GM21619 (cell line): ENCODE data around the gene IL16.

Source experiments
- ATAC-seq: cut with Tn5 transposase; IDR thresholded peaks from one replicate; pipeline ENCODE4 v1.9.1; 2021; ENCODE audit not compliant: unreplicated experiment

IL16 gene

DNA sequence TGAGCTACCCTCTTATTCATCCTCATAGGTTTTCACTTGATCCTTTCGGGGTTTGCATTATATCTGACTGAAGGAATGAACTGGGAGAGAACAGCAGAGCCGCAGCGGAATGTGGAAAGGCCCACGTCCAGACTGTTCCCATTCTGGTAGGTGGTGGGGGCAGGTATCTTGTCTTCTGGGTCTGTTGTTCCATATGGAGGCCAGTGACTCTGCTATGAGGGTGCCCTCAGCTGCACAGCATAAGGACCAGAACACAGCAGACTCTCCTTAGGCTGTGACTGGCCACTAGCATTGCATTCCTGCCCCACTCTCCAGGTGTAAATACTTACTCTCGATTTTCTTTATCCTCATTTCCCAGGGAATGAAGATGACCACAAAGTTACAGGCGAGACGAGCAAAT lies 165.2 kb downstream of the IL16 start:
- no peak for ATAC-seq

DNA sequence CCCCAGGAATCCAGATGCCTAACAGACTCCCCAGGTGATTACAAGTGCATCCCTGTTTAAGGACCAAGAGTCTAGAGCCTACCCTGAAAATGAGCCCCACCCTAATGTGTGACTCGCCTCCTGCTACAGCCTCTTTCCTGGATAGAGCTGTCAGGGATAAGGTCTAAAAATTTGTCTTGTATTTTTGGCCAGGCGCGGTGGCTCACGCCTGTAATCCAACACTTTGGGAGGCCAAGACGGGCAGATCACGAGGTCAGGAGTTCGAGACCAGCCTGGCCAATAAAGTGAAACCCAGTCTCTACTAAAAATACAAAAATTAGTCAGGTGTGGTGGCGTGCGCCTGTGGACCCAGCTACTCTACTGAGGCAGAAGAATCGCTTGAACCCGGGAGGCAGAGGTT lies 166.1 kb downstream of the IL16 start:
- ATAC-seq: no peak

DNA sequence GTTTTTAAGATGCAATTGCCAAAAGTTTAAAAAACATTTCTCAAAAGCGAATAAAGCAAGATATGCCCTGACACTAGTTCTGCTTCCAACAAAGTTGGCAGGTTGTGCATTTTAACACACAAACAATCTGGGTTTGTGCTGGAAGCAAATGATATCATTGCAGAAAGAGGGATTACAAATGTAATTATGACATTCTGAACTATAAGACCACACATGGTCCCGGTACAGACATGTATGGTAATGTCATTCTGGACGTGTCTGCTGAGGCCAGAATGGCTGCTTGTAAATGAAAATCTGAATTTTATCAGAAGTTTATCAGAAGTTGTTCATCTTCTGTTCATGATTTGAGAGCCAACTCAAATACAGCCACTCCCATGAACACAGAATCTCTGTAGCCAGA lies 166.6 kb downstream of the IL16 start:
- ATAC-seq: no peak
